ENCODE measurements around the gene FFAR3. TPM values are rescaled to one million over a fixed set of nuclear protein-coding genes. Genes with fewer than 3 reads are reported as not detected.
"Not testable (repeated sequence)": the region's sequence is repeated elsewhere in the genome, so short reads cannot be mapped to it uniquely, and the experiment has no call there.

Gene FFAR3
- polyA plus RNA-seq, 12 donors, result 0.09 to 0.32 (median 0.13) TPM; not detected in 7

DNA sequence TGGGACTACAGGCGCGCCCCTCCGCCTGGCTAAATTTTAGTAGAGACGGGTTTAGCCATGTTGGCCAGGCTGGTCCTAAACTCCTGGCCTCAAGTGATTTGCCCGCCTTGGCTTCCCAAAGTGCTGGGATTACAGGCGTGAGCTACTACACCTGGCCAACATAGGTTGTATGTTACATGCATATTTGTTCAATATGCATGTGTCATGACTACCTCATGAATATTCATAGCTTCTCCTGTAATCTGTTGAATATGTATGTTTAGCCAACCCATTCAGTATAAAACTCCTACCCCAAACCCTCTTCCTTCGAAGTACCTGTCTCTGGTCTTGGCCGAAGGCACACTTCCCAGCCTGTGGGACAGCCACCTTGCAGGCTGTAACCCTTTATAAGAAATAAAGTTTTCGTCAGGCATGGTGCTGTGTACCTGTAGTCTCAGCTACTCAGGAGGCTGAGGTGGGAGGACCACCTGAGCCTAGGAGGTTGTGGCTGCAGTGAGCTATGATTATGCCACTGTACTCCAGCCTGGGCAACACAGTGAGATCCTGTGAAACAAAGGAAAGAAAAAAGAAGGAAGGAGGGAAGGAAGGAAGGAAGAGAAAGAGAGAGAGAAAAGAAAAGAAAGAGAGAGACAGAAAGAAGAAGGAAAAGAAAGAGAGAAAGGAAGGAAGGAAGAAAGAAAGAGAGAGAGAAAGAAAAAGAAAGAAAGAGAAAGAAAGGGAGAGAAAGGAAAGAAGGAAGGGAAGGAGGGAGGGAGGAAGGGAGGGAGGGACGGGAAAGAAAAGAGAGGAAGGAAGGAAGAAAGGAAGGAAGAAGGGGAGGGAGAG is 41.9 kb downstream of the FFAR3 start:
- no peak for DNase-seq

DNA sequence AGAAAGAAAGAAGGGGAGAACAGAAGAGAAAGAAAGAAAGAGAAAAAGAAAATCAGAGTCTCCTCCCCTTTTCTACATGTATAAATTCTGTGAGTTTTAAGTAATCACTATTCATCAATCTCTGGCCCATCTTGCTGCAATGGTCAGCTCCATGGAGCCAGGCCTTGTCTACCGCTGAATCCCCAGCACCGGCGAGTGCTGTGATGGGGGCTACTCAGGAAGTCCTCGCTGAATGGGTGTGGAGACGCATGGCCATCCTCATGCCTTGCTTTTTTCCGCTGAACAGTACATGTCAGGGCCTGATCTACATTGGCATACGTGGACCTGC is 42.5 kb downstream of the FFAR3 start:
- no peak for DNase-seq

DNA sequence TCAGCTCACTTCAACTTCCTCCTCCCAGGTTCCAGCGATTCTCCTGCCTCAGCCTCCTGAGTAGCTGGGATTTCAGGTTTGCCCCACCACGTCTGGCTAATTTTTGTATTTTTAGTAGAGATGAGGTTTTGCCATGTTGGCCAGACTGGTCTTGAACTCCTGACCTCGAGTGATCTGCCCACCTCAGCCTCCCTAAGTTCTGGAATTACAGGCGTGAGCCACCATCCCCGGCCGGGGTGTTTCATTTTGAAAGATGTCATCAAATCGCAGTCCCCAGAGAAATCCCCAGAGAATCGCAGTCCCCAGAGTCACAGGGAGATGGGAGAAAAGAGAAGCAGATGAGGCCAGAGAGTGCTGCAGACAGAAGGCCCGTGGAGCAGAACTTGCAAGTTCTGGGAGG is 43.2 kb downstream of the FFAR3 start:
- not testable (repeated sequence) for DNase-seq

DNA sequence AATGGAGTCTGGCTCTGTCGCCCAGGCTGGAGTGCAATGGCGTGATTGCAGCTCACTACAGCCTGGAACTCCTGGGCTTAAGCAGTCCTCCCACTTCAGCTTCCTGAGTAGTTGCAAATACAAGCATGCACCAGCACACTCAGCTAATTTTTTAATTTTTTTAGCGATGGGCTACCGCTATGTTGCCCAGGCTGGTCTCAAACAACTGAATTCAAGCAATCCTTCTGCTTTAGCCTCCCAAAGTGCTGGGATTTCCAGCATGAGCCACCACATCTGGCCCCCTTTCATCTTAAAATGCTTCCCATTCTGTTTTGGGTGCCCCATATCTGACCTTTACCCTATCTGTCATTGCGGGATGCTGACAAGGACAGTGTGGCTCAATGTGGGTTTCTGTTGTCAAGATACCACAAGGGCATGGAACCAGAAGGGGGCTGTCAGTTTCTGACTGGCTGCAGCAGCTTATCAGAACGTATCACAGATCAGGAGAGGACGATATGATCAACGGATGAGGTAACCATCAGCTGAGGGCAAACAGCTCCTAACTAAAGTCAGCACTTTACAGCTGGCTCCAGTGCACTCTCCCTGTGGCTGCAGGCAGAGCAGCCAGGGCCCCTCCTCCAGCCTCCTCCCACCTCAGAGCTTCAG is 45.0 kb downstream of the FFAR3 start:
- DNase-seq, result no peak

DNA sequence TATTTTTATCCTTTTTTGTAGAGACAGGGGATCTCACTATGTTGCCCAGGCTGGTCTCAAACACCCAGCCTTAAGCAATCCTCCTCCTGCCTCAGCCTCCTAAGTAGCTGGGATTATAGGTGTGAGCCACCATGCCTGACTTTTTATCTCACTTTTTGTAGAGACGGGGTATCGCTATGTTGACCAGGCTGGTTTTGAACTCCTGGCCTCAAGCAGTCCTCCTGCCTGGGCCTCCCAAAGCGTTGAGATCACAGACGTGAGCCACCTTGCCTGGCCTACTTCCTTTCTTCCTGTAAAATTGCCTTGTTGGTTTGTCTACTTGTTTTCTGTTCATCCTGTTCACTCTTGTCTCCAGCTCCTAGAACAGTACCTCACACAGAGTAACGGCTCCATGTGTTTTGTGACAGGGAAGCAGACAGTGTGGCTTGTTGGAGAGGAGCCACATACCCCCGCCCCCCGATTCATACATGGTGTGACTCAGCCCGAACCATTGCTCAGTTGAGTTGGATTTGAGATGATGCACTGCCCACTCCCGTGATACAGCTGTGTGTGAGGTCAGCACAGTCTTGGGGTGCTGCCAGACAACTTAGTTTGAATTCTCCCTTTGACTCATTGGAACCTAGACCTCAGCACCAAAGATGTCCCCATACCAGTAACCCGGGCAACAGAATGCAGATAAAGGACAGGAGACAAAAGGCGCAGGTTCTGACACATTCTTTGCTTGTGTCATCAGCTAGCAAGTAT is 46.8 kb downstream of the FFAR3 start:
- DNase-seq, result peak; percentile 22

DNA sequence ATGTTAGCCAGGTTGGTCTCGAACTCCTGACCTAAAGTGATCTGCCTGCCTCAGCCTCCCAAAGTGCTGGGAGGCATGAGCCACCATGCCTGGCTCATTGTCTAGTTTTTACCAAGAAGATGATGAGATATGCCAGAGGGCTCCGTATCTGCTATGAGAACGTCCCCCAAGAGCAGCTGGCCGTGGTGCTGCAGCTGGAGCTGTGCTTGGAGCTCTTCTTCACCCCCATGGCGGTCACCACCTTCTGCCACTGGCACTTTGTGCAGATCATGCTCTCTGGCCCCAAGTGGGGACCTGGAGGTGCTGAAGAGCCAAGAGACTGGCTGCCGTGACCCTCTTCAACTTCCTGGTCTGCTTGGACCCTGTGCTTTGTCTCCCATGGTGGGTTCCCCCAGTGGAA is 49.4 kb downstream of the FFAR3 start:
- no peak for DNase-seq

DNA sequence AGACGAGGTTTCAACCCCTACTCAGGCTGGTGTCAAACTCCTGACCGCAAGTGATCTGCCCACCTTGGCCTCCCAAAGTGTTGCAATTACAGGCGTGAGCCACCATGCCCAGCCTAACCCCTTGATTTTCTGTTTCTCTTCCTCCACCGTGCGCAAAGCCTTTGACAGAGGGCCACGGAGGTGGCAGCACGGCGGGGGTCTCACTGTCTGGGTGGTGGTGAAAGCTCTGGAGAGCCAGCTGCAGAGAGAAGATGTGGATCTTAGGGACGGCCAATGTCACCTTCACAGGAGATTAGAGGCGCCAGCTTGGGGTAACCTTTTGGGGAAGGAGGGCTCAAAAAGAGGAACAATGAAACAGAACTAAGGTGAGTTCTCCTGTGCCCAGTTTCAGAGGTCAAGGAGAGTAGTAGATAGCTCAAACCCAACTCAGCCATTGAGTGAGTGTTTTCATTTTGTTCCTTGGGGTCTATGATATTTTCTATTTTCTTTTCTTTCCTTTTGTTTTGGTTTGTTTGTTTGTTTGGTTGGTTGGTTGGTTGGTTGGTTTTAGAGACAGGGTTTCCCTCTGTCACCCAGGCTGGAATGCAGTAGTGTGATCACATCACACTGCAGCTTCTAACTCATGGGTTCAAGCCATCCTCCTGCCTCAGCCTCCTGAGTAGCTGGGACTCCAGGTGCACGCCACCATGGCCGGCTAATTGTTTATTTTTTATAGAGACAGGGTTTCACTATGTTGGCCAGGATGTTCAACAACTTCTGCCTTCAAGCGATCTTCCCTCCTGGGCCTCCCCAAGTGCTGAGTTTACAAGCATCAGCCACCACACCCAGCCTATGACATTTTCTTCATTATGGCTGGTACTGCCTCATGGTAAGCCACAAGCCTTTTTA is 50.3 kb downstream of the FFAR3 start:
- no peak for DNase-seq

DNA sequence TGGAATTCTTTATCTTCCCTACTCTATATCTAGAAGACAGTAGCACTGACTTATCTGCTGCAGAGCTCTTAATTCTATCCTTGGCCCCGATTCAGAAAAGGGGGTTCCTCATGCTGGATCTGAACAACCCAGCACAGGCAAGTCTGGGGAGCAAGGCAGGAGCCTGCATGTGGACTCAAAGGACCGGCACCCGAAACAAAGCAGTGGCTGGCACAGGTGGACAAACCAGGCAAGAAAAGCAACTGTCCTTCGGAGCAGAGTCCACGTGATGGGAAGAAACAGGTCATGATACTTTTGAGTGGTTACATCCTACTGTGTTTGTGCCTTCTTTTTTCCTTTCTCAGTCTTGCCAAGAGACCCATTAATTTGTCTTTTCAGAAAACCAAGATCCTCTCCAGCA is 50.9 kb downstream of the FFAR3 start:
- no peak for DNase-seq

Other genes with a start within 250 kb of the FFAR3 start
- 100 to 1,000 TPM in 1 of 12 donors, 10 to 100 TPM in 2, 1 to 10 TPM in 3, under 1 TPM in 4, not detected in 2; 0.26 to 316 (median 1.2) TPM for gene FXYD3, start 242.6 kb upstream of the FFAR3 start, polyA plus RNA-seq (ENCODE audit: insufficient read length in 12 of 12)
- 10 to 100 TPM in 7 of 12 donors, 1 to 10 TPM in 4, not detected in 1; 8.0 to 14.6 (median 12.0) TPM for gene LGI4, start 223.4 kb upstream of the FFAR3 start, polyA plus RNA-seq (ENCODE audit: insufficient read length in 12 of 12)
- gene FXYD1, start 219.6 kb upstream of the FFAR3 start, polyA plus RNA-seq (ENCODE audit: insufficient read length in 12 of 12), result 100 to 1,000 TPM in 11 of 12 donors, not detected in 1; 102 to 315 (median 204) TPM
- gene FXYD7, start 215.2 kb upstream of the FFAR3 start, polyA plus RNA-seq (ENCODE audit: insufficient read length in 12 of 12), result 1 to 10 TPM in 5 of 12 donors, under 1 TPM in 5, not detected in 2; 0.53 to 2.2 (median 1.1) TPM
- gene FXYD5, start 203.7 kb upstream of the FFAR3 start, polyA plus RNA-seq (ENCODE audit: insufficient read length in 12 of 12), result 10 to 100 TPM in 11 of 12 donors, not detected in 1; 15.6 to 81.8 (median 18.8) TPM
- gene FAM187B, start 129.7 kb upstream of the FFAR3 start, polyA plus RNA-seq (ENCODE audit: insufficient read length in 12 of 12), result not detected
- gene LSR, start 109.5 kb upstream of the FFAR3 start, polyA plus RNA-seq (ENCODE audit: insufficient read length in 12 of 12), result 10 to 100 TPM in 3 of 12 donors, 1 to 10 TPM in 8, not detected in 1; 1.9 to 27.8 (median 5.0) TPM
- 100 to 1,000 TPM in 6 of 12 donors, 10 to 100 TPM in 5, not detected in 1; 91.0 to 157 (median 104) TPM for gene USF2, start 89.5 kb upstream of the FFAR3 start, polyA plus RNA-seq (ENCODE audit: insufficient read length in 12 of 12)
- gene HAMP, start 75.9 kb upstream of the FFAR3 start, polyA plus RNA-seq (ENCODE audit: insufficient read length in 12 of 12), result under 1 TPM in 6 of 12 donors, not detected in 6; 0.09 to 0.32 (median 0.14) TPM
- gene MAG, start 66.3 kb upstream of the FFAR3 start, polyA plus RNA-seq (ENCODE audit: insufficient read length in 12 of 12), result 1 to 10 TPM in 2 of 12 donors, under 1 TPM in 6, not detected in 4; 0.11 to 1.3 (median 0.37) TPM
- gene CD22, start 29.3 kb upstream of the FFAR3 start, polyA plus RNA-seq (ENCODE audit: insufficient read length in 12 of 12), result 1 to 10 TPM in 3 of 12 donors, under 1 TPM in 7, not detected in 2; 0.34 to 7.6 (median 0.60) TPM
- gene FFAR1, start 10.6 kb upstream of the FFAR3 start, polyA plus RNA-seq (ENCODE audit: insufficient read length in 12 of 12), result under 1 TPM in 1 of 12 donors, not detected in 11; 0.12 TPM
- under 1 TPM in 1 of 12 donors, not detected in 11; 0.11 TPM for gene GPR42, start 12.6 kb downstream of the FFAR3 start, polyA plus RNA-seq (ENCODE audit: insufficient read length in 12 of 12)
- under 1 TPM in 9 of 12 donors, not detected in 3; 0.08 to 0.54 (median 0.26) TPM for gene FFAR2, start 89.8 kb downstream of the FFAR3 start, polyA plus RNA-seq (ENCODE audit: insufficient read length in 12 of 12)
- gene KRTDAP, start 132.0 kb downstream of the FFAR3 start, polyA plus RNA-seq (ENCODE audit: insufficient read length in 12 of 12), result 100 to 1,000 TPM in 2 of 12 donors, 10 to 100 TPM in 1, 1 to 10 TPM in 1, under 1 TPM in 1, not detected in 7; 0.73 to 445 (median 73.3) TPM
- 100 to 1,000 TPM in 1 of 12 donors, 10 to 100 TPM in 2, 1 to 10 TPM in 4, under 1 TPM in 3, not detected in 2; 0.58 to 181 (median 1.2) TPM for gene DMKN, start 155.2 kb downstream of the FFAR3 start, polyA plus RNA-seq (ENCODE audit: insufficient read length in 12 of 12)
- 10 to 100 TPM in 2 of 12 donors, 1 to 10 TPM in 1, under 1 TPM in 1, not detected in 8; 0.24 to 26.7 (median 8.1) TPM for gene SBSN, start 169.9 kb downstream of the FFAR3 start, polyA plus RNA-seq (ENCODE audit: insufficient read length in 12 of 12)
- gene GAPDHS, start 175.0 kb downstream of the FFAR3 start, polyA plus RNA-seq (ENCODE audit: insufficient read length in 12 of 12), result under 1 TPM in 1 of 12 donors, not detected in 11; 0.12 TPM
- 10 to 100 TPM in 11 of 12 donors, not detected in 1; 32.3 to 49.5 (median 40.0) TPM for gene TMEM147, start 187.2 kb downstream of the FFAR3 start, polyA plus RNA-seq (ENCODE audit: insufficient read length in 12 of 12)
- gene ATP4A, start 205.2 kb downstream of the FFAR3 start, polyA plus RNA-seq (ENCODE audit: insufficient read length in 12 of 12), result under 1 TPM in 2 of 12 donors, not detected in 10; 0.21 to 0.26 TPM
- not detected for gene PMIS2, start 227.7 kb downstream of the FFAR3 start, polyA plus RNA-seq (ENCODE audit: insufficient read length in 12 of 12)